AG04450 (cell line): ENCODE data around the gene TTC9B. TPM values are rescaled to one million over a fixed set of nuclear protein-coding genes. Genes with fewer than 3 reads are reported as not detected.

Experiments used
- CTCF ChIA-PET: fragments of 300-600, 350-600 bp; formaldehyde crosslinking; extraction: SDS; loops from one replicate; lab custom pipeline; 2022; ENCODE audit warnings: antibody characterized with exemption, inconsistent platforms; lab: Charles Lee
- POLR2A ChIA-PET: fragments of 350-600 bp; formaldehyde crosslinking; extraction: SDS; loops from one replicate; lab custom pipeline; 2021; ENCODE audit warnings: antibody characterized with exemption, inconsistent platforms; lab: Yijun Ruan, JAX
- DNase-seq: peaks from one replicate; pipeline ENCODE4 v3.0.0-alpha.2; 2011; ENCODE audit warnings: low read depth, low spot score
- H3K27ac ChIP-seq: one replicate; pipeline ENCODE4 v1.5.1; 2012; ENCODE audit warnings: low read depth, low read length, control low read depth
- H3K27me3 ChIP-seq: one replicate; pipeline ENCODE4 v1.6.0; 2012; ENCODE audit warnings: low read length; ENCODE audit not compliant: control insufficient read depth, insufficient read depth
- H3K4me3 ChIP-seq: 2 replicates; pipeline ENCODE4 v1.5.1; 2011; ENCODE audit warnings: mild to moderate bottlenecking, low read depth, low read length, control low read depth
- H3K9me3 ChIP-seq: 2 replicates; pipeline ENCODE4 v1.5.1; 2012; ENCODE audit warnings: low read length; ENCODE audit not compliant: control insufficient read depth, insufficient read depth
- polyA plus RNA-seq: library from polyadenylated mRNA; depleted of rRNA; stranded (reverse); fragments of >200 nt; gene quantifications from 2 replicates; pipeline ENCODE4 v1.2.3, GENCODE V29; 2011
- TF ChIP-seq, protein P1 (sequence below): IDR thresholded peaks from 2 replicates; pipeline ENCODE4 v1.5.1; 2011; ENCODE audit warnings: low read depth, low read length, control low read depth, inconsistent platforms

The TTC9B gene
- polyA plus RNA-seq, 1 experiment: not detected

DNA sequence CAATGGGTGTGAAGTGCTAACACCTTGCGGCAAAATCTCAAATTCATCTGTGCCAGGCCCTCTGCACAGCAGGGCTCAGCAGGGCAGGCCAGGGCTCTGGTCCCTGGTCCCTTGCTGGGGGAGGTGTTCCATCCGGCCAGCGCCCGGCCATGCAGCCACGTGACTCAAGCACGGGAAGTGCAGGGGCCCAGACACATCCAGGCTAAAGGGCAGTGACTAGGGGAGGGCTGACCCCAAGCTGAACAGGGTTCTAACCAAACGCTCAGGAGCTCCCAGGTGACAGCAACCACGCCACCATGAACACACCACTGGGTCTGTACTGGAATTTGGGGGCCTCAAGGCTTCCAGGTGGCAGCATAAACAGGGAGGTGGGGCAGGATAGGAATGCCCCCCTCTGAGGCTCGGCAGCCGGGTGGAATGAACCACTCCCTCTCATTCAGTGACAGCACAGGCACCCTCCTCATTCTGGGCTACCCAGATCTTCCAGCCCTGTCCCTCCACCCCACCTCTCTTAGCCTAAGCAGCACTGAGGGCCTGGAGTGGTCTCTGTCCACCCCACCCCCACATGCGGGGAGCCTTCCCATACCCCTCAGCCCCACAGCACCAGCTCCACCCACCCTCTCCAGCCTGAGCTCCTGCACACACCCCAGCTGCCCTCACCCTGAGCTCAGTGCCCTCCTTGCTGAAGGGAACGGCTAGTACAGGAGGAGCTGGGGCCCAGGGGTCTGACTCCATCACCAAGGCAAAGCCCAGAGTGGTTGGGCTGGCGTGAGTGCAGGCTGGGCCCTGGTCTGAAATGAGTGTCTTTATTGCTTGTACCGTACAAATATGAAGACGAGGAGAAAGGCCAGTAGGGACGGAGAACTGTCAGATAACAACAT lies 13.6 kb upstream of the TTC9B start:
- DNase-seq: no peak
- Histone ChIP-seq H3K9me3 (no peaks in the 10 kb centered on the region; the same call in 1 of the 2 replicates), H3K27ac (no peak overlapping the region), H3K27me3 (no peaks in the 10 kb centered on the region), H3K4me3 (no peak overlapping the region)
- CTCF ChIA-PET: no interaction called here
- POLR2A ChIA-PET: interaction anchor here (1.0 kb wide), 1 partner anchor 52 kb away, joined by 3 read pairs; no protein-coding TSS in a partner anchor
- TF ChIP-seq, protein P1, sequence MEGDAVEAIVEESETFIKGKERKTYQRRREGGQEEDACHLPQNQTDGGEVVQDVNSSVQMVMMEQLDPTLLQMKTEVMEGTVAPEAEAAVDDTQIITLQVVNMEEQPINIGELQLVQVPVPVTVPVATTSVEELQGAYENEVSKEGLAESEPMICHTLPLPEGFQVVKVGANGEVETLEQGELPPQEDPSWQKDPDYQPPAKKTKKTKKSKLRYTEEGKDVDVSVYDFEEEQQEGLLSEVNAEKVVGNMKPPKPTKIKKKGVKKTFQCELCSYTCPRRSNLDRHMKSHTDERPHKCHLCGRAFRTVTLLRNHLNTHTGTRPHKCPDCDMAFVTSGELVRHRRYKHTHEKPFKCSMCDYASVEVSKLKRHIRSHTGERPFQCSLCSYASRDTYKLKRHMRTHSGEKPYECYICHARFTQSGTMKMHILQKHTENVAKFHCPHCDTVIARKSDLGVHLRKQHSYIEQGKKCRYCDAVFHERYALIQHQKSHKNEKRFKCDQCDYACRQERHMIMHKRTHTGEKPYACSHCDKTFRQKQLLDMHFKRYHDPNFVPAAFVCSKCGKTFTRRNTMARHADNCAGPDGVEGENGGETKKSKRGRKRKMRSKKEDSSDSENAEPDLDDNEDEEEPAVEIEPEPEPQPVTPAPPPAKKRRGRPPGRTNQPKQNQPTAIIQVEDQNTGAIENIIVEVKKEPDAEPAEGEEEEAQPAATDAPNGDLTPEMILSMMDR: no peak

DNA sequence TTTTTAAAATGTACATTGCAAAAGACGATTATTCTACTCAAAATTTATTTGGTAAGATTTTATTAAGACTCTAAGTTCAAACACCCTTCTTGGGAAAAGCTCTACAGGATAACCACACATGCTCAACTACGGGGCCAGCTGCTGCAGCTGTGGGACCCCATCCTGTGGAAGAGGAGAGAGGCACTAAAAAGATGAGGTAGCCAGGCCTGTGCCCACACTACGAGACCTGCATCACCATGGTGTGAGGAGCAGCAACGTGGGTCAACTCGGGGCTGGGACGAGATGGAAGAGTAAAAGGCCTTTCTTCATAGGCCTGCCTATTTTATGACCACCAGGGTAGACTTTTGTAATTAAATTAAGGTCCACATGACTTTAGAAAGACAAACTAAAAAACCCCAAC lies 12.9 kb upstream of the TTC9B start:
- CTCF ChIA-PET: no interaction called here
- DNase-seq: no peak

DNA sequence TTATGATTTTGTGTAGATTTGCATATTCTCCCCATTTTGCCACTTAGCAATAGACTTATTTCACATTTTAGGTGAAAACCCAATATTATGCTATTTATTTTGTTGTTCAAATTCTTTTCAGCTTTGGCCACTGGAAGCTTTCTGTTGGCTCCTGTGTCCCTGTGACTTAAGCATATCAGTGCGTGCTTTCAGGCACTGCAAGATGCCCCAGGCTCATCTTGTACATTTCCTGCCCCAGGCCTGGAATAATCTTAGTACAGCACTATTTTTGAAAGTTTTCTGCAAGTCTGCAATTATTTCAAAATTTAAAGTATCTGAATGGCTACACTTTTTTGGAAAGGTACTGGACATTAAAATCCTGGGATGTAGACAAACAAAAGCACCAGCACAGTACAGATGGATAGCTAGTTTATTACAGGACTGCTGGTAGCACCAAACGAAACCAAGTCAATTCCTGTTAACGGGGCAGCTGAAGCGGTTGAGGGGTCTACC lies 11.8 kb upstream of the TTC9B start:
- CTCF ChIA-PET: interaction anchor here (1.1 kb wide), 1 partner anchor 90 kb away, joined by 3 read pairs; no protein-coding TSS in a partner anchor
- Histone ChIP-seq H3K9me3 (no peaks in the 10 kb centered on the region; the same call in 1 of the 2 replicates), H3K4me3 (no peak overlapping the region), H3K27ac (no peak overlapping the region), H3K27me3 (peaks cover 3% of the 10 kb centered on the region)
- POLR2A ChIA-PET: no interaction called here
- DNase-seq: no peak
- TF ChIP-seq, protein P1: no peak

More for the DNA sequence above, 12.9 kb upstream of the TTC9B start:
- no peaks in the 10 kb centered on the region for H3K27me3 ChIP-seq
- no peaks in the 10 kb centered on the region; the same call in 1 of the 2 replicates for H3K9me3 ChIP-seq
- TF ChIP-seq, protein P1: no peak
- H3K27ac ChIP-seq: no peak overlapping the region
- H3K4me3 ChIP-seq: no peak overlapping the region
- POLR2A ChIA-PET: interaction anchor here (1.0 kb wide), 1 partner anchor 53 kb away, joined by 3 read pairs; no protein-coding TSS in a partner anchor

DNA sequence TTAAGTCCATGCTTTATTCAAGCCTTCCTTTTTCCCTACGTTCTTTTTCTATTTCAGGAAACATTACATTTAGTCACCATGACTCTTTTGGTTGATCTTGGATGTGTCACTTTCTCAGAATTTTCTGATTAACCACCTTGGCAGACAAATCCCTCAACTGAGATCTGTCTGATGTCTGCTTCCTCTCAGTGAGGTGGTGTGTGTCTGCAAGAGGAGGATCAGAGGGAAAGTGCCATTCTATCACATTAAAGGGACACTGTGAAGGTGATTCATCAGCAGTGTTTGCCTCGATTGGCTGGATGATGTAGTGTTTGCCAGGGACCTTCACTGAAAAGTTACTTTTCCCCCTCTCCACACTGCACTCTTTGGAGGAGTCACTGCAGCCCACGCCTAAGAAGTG lies 11.3 kb upstream of the TTC9B start:
- ChIA-PET CTCF (no interaction called here), POLR2A (no interaction called here)
- TF ChIP-seq, protein P1: no peak
- no peaks in the 10 kb centered on the region; the same call in 1 of the 2 replicates for H3K9me3 ChIP-seq
- H3K27me3 ChIP-seq: peaks cover 5% of the 10 kb centered on the region
- no peak for DNase-seq
- H3K27ac ChIP-seq: no peak overlapping the region
- H3K4me3 ChIP-seq: no peak overlapping the region

DNA sequence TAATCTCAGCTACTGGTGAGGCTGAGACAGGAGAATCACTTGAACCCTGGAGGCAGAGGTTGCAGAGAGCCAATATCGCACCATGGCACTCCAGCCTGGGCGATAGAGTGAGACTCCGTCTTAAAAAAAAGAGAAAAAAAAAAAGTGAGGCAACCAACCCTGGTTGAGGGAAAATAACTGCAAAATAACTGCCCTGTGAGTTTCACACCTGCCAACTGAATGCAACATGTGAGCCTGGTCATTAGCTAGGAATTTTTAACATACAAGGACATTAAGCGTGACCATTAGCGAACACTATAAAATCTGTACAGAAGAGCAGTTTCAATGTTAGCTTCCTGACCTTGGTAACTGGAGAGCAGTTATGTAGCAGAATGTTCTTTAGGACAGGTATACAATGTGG lies 10.7 kb upstream of the TTC9B start:
- Histone ChIP-seq H3K27ac (no peak overlapping the region), H3K9me3 (no peaks in the 10 kb centered on the region; the same call in 1 of the 2 replicates), H3K27me3 (peaks cover 7% of the 10 kb centered on the region), H3K4me3 (no peak overlapping the region)
- no peak for DNase-seq
- POLR2A ChIA-PET: no interaction called here
- CTCF ChIA-PET: interaction anchor here (1.4 kb wide), 1 partner anchor 89 kb away, joined by 4 read pairs; no protein-coding TSS in a partner anchor
- TF ChIP-seq, protein P1: no peak
